ENCODE measurements around the gene SNX5. TPM values are rescaled to one million over a fixed set of nuclear protein-coding genes. Genes with fewer than 3 reads are reported as not detected.
A peak's percentile ranks its signal among the peaks of the same experiment; 100 is the strongest.

SNX5 gene
- total RNA-seq, 2 experiments from 2014 or later = 204 to 274 TPM

DNA sequence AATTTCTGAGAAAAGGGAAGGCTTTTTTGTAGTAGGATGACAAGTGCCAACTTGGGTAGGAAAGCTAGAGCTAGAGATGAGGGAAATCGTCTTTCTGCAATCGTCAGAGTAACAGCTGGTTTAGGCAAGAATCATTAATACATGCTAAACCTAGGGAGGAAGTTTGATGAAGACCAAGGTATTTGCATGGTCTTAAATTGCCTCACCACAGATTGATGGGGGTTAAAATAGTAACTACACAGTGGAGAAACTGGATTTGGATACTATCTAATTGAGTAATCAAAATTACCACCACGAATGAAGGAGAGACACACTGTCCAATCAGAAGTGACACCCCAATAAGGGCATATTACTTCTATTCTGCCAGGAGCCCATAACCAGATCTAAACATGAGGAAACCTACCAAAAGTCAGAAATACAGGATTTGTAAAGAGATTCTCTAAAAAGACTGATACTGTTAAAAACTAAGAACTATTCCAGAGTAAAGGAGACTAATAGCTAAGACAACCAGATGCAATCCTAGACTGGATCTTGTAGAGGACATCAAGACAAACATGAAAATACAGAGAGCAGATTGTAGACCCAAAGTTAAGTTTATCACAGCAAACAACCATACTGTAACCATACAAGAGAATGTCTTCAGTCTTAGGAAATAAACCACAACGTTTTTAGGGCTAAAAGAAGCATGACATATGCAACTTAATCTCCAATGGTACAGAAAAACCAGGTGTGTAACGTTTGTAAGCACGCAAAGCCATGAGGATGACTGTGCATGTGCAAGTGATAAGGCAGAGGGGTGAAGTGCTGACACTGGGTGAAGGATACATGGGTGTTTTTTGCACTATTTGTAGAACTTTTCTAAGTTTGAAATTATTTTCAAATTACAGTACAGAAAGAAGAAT is 21.8 kb downstream of the SNX5 start:
- Histone ChIP-seq H3K4me3 (ENCODE audit: low read depth, low read length, poor library complexity, severe bottlenecking) (no peak overlapping the region), H3K9me2 (ENCODE audit: insufficient read depth, low read length) (no peaks in the 10 kb centered on the region), H3K27ac (ENCODE audit: low read depth, low read length, poor library complexity, severe bottlenecking) (peak overlapping the region; percentile 35), H4K20me1 (ENCODE audit: insufficient read depth, low read length) (peaks cover 85% of the 10 kb centered on the region), H3K36me3 (ENCODE audit: insufficient read depth, low read length) (peaks cover 99% of the 10 kb centered on the region), H2AFZ (ENCODE audit: low read length) (no peak overlapping the region), H3K4me2 (ENCODE audit: low read length) (peak overlapping the region; percentile 30), H3K79me2 (ENCODE audit: insufficient read depth, low read depth, low read length) (peaks cover 79% of the 10 kb centered on the region), H3K4me1 (ENCODE audit: insufficient read depth, low read length, poor library complexity, severe bottlenecking) (peaks cover 90% of the 10 kb centered on the region), H3K9me3 (ENCODE audit: low read length) (no peaks in the 10 kb centered on the region)
- TF ChIP-seq EZH2phosphoT487 (IDR thresholded peaks at IDR 0.05; ENCODE audit: borderline replicate concordance, low read depth, low read length) = no peak
- TF ChIP-seq, protein P1, sequence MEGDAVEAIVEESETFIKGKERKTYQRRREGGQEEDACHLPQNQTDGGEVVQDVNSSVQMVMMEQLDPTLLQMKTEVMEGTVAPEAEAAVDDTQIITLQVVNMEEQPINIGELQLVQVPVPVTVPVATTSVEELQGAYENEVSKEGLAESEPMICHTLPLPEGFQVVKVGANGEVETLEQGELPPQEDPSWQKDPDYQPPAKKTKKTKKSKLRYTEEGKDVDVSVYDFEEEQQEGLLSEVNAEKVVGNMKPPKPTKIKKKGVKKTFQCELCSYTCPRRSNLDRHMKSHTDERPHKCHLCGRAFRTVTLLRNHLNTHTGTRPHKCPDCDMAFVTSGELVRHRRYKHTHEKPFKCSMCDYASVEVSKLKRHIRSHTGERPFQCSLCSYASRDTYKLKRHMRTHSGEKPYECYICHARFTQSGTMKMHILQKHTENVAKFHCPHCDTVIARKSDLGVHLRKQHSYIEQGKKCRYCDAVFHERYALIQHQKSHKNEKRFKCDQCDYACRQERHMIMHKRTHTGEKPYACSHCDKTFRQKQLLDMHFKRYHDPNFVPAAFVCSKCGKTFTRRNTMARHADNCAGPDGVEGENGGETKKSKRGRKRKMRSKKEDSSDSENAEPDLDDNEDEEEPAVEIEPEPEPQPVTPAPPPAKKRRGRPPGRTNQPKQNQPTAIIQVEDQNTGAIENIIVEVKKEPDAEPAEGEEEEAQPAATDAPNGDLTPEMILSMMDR (conservative IDR thresholded peaks at IDR 0.05; ENCODE audit: low read length) = no peak
- POLR2A ChIA-PET = interaction anchor here (0.6 to 3.1 kb wide), 4 partner anchors 9 to 24 kb away, joined by 3 to 12 read pairs (median 6); no protein-coding TSS in a partner anchor
- DNase-seq (ENCODE audit: low spot score) = no peak
- CTCF ChIA-PET (ENCODE audit: unreplicated experiment) = no interaction called here
- no TSS peak for BruUV-seq (replicated peaks)
- intact Hi-C loops (cut with micrococcal nuclease; ENCODE audit: unreplicated experiment) = no loop called here

DNA sequence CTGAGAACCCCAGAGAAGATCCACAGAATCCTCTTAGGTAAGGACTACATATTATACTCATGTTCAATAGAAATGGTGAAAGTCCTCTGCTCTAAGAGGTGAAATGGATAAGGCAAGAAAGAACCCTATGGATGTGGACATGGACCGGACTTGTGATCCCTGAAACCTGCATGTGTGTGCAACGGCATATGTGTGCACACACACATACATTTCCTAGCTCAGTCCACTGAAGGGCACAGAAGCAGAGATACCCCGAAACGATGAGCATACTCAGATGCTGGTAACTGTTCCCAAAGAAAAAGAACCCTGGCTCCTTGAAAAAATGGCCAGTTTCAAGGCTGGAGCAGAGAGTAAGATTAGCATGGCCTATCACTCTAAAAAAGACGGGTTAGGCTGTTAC is 22.6 kb downstream of the SNX5 start:
- no peak overlapping the region for H3K4me3 ChIP-seq (ENCODE audit: low read depth, low read length, poor library complexity, severe bottlenecking)
- H3K36me3 ChIP-seq (ENCODE audit: insufficient read depth, low read length) = peaks cover 99% of the 10 kb centered on the region
- peaks cover 97% of the 10 kb centered on the region for H3K4me1 ChIP-seq (ENCODE audit: insufficient read depth, low read length, poor library complexity, severe bottlenecking)
- H3K9me3 ChIP-seq (ENCODE audit: low read length) = no peaks in the 10 kb centered on the region
- intact Hi-C loops (cut with micrococcal nuclease; ENCODE audit: unreplicated experiment) = no loop called here
- H2AFZ ChIP-seq (ENCODE audit: low read length) = no peak overlapping the region
- peaks cover 86% of the 10 kb centered on the region for H4K20me1 ChIP-seq (ENCODE audit: insufficient read depth, low read length)
- ChIA-PET CTCF (ENCODE audit: unreplicated experiment) (interaction anchor here (0.7 kb wide), 1 partner anchor 9 kb away, joined by 3 read pairs; no protein-coding TSS in a partner anchor), POLR2A (interaction anchor here (0.6 to 3.6 kb wide), 4 partner anchors 10 to 423 kb away, joined by 3 to 16 read pairs (median 10); partner anchors contain the start of genes MGME1 and SNX5)
- BruUV-seq (replicated peaks) = no TSS peak
- no peak for DNase-seq (ENCODE audit: low spot score)
- peaks cover 71% of the 10 kb centered on the region for H3K79me2 ChIP-seq (ENCODE audit: insufficient read depth, low read depth, low read length)
- peak overlapping the region; percentile 30 for H3K4me2 ChIP-seq (ENCODE audit: low read length)
- TF ChIP-seq, protein P1 (conservative IDR thresholded peaks at IDR 0.05; ENCODE audit: low read length) = no peak
- no peak for TF ChIP-seq EZH2phosphoT487 (IDR thresholded peaks at IDR 0.05; ENCODE audit: borderline replicate concordance, low read depth, low read length)
- no peaks in the 10 kb centered on the region for H3K9me2 ChIP-seq (ENCODE audit: insufficient read depth, low read length)
- peak overlapping the region; percentile 35 for H3K27ac ChIP-seq (ENCODE audit: low read depth, low read length, poor library complexity, severe bottlenecking)

All from OCI-LY7 (cell line).